Astrocyte (in vitro differentiated cells and primary cell): Measurements from ENCODE around the gene PLXNB3. TPM values are rescaled to one million over a fixed set of nuclear protein-coding genes. Genes with fewer than 3 reads are reported as not detected.

ENCODE experiments used
- DNase-seq: peaks from one replicate; pipeline ENCODE4 v3.0.0-alpha.2; 2010; ENCODE audit warnings: low read depth
- FAIRE-seq: peaks from 2 replicates; lab custom pipeline; 2011; peaks lifted over from hg19 to GRCh38; lab: Jason Lieb, UNC
- H2AFZ ChIP-seq: 2 replicates; pipeline ENCODE4 v1.6.0; 2012; ENCODE audit warnings: low read depth, low read length, inconsistent platforms
- H3K27ac ChIP-seq: 2 replicates; pipeline ENCODE4 v1.5.1; 2011; ENCODE audit warnings: low read depth, low read length, inconsistent platforms
- H3K27me3 ChIP-seq: 2 replicates; pipeline ENCODE4 v1.6.0; 2011; ENCODE audit warnings: low read length, inconsistent platforms; ENCODE audit not compliant: insufficient read depth
- H3K36me3 ChIP-seq: 2 replicates; pipeline ENCODE4 v1.5.1; 2011; ENCODE audit warnings: low read length, inconsistent platforms; ENCODE audit not compliant: insufficient read depth
- H3K4me1 ChIP-seq: 2 replicates; pipeline ENCODE4 v1.5.1; 2011; ENCODE audit warnings: low read length, inconsistent platforms; ENCODE audit not compliant: insufficient read depth
- H3K4me2 ChIP-seq: 2 replicates; pipeline ENCODE4 v1.6.0; 2012; ENCODE audit warnings: low read length, inconsistent platforms
- H3K4me3 ChIP-seq: 2 replicates; pipeline ENCODE4 v1.5.1; 2011; ENCODE audit warnings: low read depth, mild to moderate bottlenecking, low read length, inconsistent platforms; ENCODE audit not compliant: insufficient read depth
- H3K79me2 ChIP-seq: 2 replicates; pipeline ENCODE4 v1.6.0; 2012; ENCODE audit warnings: mild to moderate bottlenecking, low read length, inconsistent platforms; ENCODE audit not compliant: insufficient read depth
- H3K9ac ChIP-seq: 2 replicates; pipeline ENCODE4 v1.6.0; 2012; ENCODE audit warnings: mild to moderate bottlenecking, low read length, inconsistent platforms
- H3K9me3 ChIP-seq: 2 replicates; pipeline ENCODE4 v1.5.1; 2012; ENCODE audit warnings: low read depth, mild to moderate bottlenecking, low read length, inconsistent platforms; ENCODE audit not compliant: insufficient read depth
- H4K20me1 ChIP-seq: 2 replicates; pipeline ENCODE4 v1.6.0; 2012; ENCODE audit warnings: low read length, inconsistent platforms; ENCODE audit not compliant: insufficient read depth
- H3K27ac Mint-ChIP-seq: one replicate; pipeline ENCODE4 v1.8.0; 2021; ENCODE audit warnings: mild to moderate bottlenecking, mixed read lengths; ENCODE audit not compliant: unreplicated experiment
- H3K27me3 Mint-ChIP-seq: one replicate; pipeline ENCODE4 v1.8.0; 2021; ENCODE audit warnings: low read depth, mixed read lengths; ENCODE audit not compliant: unreplicated experiment
- H3K36me3 Mint-ChIP-seq: one replicate; pipeline ENCODE4 v1.8.0; 2021; ENCODE audit warnings: low read depth, mixed read lengths; ENCODE audit not compliant: unreplicated experiment
- H3K4me1 Mint-ChIP-seq: one replicate; pipeline ENCODE4 v1.8.0; 2021; ENCODE audit warnings: low read depth, mixed read lengths; ENCODE audit not compliant: unreplicated experiment
- H3K4me3 Mint-ChIP-seq: one replicate; pipeline ENCODE4 v1.8.0; 2021; ENCODE audit warnings: mild to moderate bottlenecking, moderate library complexity, mixed read lengths; ENCODE audit not compliant: unreplicated experiment
- H3K9me3 Mint-ChIP-seq: one replicate; pipeline ENCODE4 v1.8.0; 2021; ENCODE audit warnings: mild to moderate bottlenecking, mixed read lengths; ENCODE audit not compliant: unreplicated experiment
- CTCF ChIP-seq: IDR thresholded peaks from 2 replicates; pipeline ENCODE4 v1.5.1; 2011; ENCODE audit warnings: low read depth, mild to moderate bottlenecking, inconsistent platforms, low read length, moderate library complexity; ENCODE audit not compliant: insufficient read depth
- EZH2 ChIP-seq: IDR thresholded peaks from 2 replicates; pipeline ENCODE4 v1.6.1; 2012; ENCODE audit warnings: mild to moderate bottlenecking, low read length, inconsistent platforms; ENCODE audit not compliant: insufficient read depth
- total RNA-seq: library from RNA; stranded (reverse); gene quantifications from 2 replicates; pipeline ENCODE4 v1.2.1, GENCODE V29; 2021

PLXNB3 gene
- total RNA-seq, 1 donor from 2014 or later, result 5.3 TPM

- TF ChIP-seq EZH2 (no peak), CTCF (no peak)
- no peaks in the 10 kb centered on the region for H3K27me3 Mint-ChIP-seq
- H3K27me3 ChIP-seq, result no peaks in the 10 kb centered on the region
- DNase-seq (no peak), FAIRE-seq (no peak)
- H4K20me1 ChIP-seq, result no peaks in the 10 kb centered on the region
- no peak overlapping the region for H3K27ac Mint-ChIP-seq
- H3K4me3 ChIP-seq, result no peak overlapping the region
- H3K36me3 Mint-ChIP-seq, result no peaks in the 10 kb centered on the region
- H3K9ac ChIP-seq, result no peak overlapping the region
- H3K9me3 Mint-ChIP-seq, result no peaks in the 10 kb centered on the region
- no peak overlapping the region for H3K27ac ChIP-seq
- H3K9me3 ChIP-seq, result no peaks in the 10 kb centered on the region
- no peak overlapping the region for H3K4me3 Mint-ChIP-seq
- H3K36me3 ChIP-seq, result no peaks in the 10 kb centered on the region
- no peaks in the 10 kb centered on the region for H3K79me2 ChIP-seq
- no peaks in the 10 kb centered on the region for H3K4me1 Mint-ChIP-seq
- H3K4me2 ChIP-seq, result no peak overlapping the region
- H3K4me1 ChIP-seq, result no peaks in the 10 kb centered on the region
- H2AFZ ChIP-seq, result no peak overlapping the region
Measured at GRCh38 chrX:153777261-153778090, 13.4 kb downstream of the PLXNB3 start.

GRCh38 chrX:153778181-153778580 lies 14.1 kb downstream of the PLXNB3 start:
- no peak for FAIRE-seq
- Mint-ChIP-seq H3K27me3 (no peaks in the 10 kb centered on the region), H3K4me1 (no peaks in the 10 kb centered on the region)

More at GRCh38 chrX:153778181-153778580, 14.1 kb downstream of the PLXNB3 start:
- Histone ChIP-seq H3K4me2 (no peak overlapping the region), H4K20me1 (no peaks in the 10 kb centered on the region), H3K4me1 (no peaks in the 10 kb centered on the region), H3K36me3 (no peaks in the 10 kb centered on the region), H3K4me3 (no peak overlapping the region), H3K9me3 (no peaks in the 10 kb centered on the region), H3K9ac (no peak overlapping the region), H2AFZ (no peak overlapping the region), H3K79me2 (no peaks in the 10 kb centered on the region), H3K27ac (no peak overlapping the region), H3K27me3 (no peaks in the 10 kb centered on the region)
- H3K4me3 Mint-ChIP-seq, result no peak overlapping the region
- no peaks in the 10 kb centered on the region for H3K36me3 Mint-ChIP-seq
- no peak for TF ChIP-seq EZH2
- no peak for TF ChIP-seq CTCF
- H3K27ac Mint-ChIP-seq, result no peak overlapping the region
- DNase-seq, result no peak
- no peaks in the 10 kb centered on the region for H3K9me3 Mint-ChIP-seq
